ENCODE measurements around the gene DLAT. TPM values are rescaled to one million over a fixed set of nuclear protein-coding genes. Genes with fewer than 3 reads are reported as not detected.

The DLAT gene
- total and polyA plus RNA-seq, 10 donors = 8.1 to 22.9 (median 18.4) TPM

DNA sequence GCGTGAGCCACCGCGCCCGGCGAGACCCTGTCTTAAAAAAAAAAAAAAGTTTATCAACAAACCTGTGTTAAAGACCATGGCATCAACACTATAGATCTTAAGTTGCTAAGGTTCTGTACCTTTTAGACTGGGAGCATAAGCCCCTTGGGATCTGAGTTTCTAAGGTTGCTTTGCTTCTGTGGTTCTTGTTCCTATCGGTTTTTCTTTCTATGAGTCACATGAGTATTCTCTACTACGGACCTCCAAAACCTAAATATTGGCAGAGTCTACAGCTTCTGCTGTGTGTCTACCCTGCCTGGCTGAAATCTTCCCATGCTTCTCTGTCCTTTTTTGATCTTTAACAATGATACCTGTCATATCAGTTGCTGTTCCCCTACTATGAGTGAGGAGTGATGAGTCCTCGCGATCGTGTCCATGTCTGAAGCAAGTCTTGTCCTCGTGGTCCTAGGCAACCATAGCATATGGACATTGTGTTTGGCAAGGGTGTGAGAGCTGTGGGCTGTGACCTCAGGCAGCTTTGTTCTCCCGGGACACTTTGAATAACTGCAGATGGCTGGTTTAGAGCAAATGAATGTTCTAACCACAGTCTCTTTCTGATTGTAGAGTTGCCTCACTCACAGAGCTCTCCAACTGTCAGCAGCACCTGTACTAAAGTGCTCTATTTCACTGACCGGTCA, 9.0 kb upstream of the DLAT start:
- Histone ChIP-seq H3K36me3 (peaks cover 0 to 10% (median 0%) of the 10 kb centered on the region in 6 donors), H3K4me3 (peak overlapping the region in 1 of 8 donors; percentile 33), H3K27me3 (replicated peaks in 1 of 7) (no peaks in the 10 kb centered on the region), H3K9me3 (peaks cover 0 to 4% (median 0%) of the 10 kb centered on the region in 8 donors), H3K4me1 (no peaks in the 10 kb centered on the region), H3K27ac (peak overlapping the region in 3 of 8 donors; percentile 23 to 50 (median 44))
- intact Hi-C loops (cut with DNase I; ENCODE audit: low total_unique reads) = no loop called here
- no peak for DNase-seq
- WGBS, 5 donors = 79 to 85% (median 82%) methylated on average over 13 of the region's 13 CpGs
- no peak for TF ChIP-seq POLR2A (IDR thresholded peaks at IDR 0.05)
- TF ChIP-seq, protein P1, sequence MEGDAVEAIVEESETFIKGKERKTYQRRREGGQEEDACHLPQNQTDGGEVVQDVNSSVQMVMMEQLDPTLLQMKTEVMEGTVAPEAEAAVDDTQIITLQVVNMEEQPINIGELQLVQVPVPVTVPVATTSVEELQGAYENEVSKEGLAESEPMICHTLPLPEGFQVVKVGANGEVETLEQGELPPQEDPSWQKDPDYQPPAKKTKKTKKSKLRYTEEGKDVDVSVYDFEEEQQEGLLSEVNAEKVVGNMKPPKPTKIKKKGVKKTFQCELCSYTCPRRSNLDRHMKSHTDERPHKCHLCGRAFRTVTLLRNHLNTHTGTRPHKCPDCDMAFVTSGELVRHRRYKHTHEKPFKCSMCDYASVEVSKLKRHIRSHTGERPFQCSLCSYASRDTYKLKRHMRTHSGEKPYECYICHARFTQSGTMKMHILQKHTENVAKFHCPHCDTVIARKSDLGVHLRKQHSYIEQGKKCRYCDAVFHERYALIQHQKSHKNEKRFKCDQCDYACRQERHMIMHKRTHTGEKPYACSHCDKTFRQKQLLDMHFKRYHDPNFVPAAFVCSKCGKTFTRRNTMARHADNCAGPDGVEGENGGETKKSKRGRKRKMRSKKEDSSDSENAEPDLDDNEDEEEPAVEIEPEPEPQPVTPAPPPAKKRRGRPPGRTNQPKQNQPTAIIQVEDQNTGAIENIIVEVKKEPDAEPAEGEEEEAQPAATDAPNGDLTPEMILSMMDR (IDR thresholded peaks at IDR 0.05 in 8 of 11, conservative IDR thresholded peaks at IDR 0.05 in 3 of 11) = no peak
- TF ChIP-seq POLR2AphosphoS5 (IDR thresholded peaks at IDR 0.05) = no peak

DNA sequence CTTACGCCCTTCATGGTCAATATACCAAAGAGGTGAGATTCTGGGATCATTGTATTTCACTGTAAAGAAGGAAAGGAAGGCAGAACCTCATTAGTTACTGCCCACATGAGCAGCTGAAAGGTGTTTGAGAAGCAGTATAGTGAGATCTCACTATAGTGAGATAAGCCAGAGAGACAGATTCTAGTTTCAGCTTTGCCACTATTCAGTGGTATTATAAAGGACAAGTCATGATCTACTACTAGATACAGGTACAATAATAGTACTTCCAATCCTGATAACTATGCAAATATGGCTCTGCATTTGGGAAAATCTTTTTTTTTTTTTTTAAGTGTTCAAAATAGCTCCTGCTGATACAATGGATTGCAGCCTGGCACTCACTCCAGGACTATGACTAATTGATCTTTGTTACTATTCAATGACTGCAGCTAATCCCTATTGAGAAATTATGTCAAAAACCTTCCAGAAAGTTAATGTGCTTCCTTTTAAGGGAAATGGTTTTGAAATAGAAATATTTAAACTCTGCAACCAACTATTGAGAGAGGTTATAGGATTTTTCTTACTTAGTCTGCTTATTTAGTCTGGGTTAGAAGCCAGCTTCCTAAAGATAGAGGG, 8.3 kb upstream of the DLAT start:
- TF ChIP-seq POLR2A (IDR thresholded peaks at IDR 0.05) (no peak), POLR2AphosphoS5 (IDR thresholded peaks at IDR 0.05) (no peak)
- TF ChIP-seq, protein P1 (IDR thresholded peaks at IDR 0.05 in 8 of 11, conservative IDR thresholded peaks at IDR 0.05 in 3 of 11) = no peak
- WGBS, 5 donors = 58 to 83% (median 77%) methylated on average over 1 of the region's 1 CpG
- H3K9me3 ChIP-seq = no peaks in the 10 kb centered on the region
- H3K36me3 ChIP-seq = peaks cover 0 to 10% (median 0%) of the 10 kb centered on the region in 6 donors
- intact Hi-C loops (cut with DNase I; ENCODE audit: low total_unique reads) = no loop called here
- no peaks in the 10 kb centered on the region for H3K27me3 ChIP-seq (replicated peaks in 1 of 7)
- peak overlapping the region in 3 of 8 donors; percentile 23 to 50 (median 44) for H3K27ac ChIP-seq
- H3K4me1 ChIP-seq = no peaks in the 10 kb centered on the region
- no peak for DNase-seq
- no peak overlapping the region for H3K4me3 ChIP-seq

DNA sequence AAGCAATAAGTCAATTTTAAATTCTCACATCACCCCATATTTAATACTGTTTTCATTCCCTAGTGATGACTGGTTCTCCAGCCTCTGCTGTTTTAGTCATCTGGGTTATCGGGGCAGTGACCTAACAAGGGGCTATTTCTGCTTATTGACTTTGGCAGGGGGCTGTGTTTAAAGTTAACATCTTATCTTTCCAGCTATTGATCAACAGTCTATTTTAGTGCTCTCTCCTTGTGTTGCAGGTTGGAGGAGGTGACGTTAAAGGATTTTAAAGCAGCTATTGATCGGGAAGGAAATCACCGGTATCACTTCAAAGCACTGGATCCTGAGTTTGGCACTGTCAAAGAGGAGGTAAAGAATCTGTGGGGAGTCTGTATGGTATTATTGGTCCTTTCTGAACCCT, 7.7 kb upstream of the DLAT start:
- intact Hi-C loops (cut with DNase I; ENCODE audit: low total_unique reads) = no loop called here
- no peak for TF ChIP-seq POLR2AphosphoS5 (IDR thresholded peaks at IDR 0.05)
- H3K4me3 ChIP-seq = no peak overlapping the region
- H3K27ac ChIP-seq = no peak overlapping the region
- DNase-seq = no peak
- H3K27me3 ChIP-seq (replicated peaks in 1 of 7) = no peaks in the 10 kb centered on the region
- peaks cover 0 to 10% (median 0%) of the 10 kb centered on the region in 6 donors for H3K36me3 ChIP-seq
- no peaks in the 10 kb centered on the region for H3K4me1 ChIP-seq
- WGBS, 5 donors = 91 to 96% (median 92%) methylated on average over 4 of the region's 4 CpGs
- H3K9me3 ChIP-seq = no peaks in the 10 kb centered on the region

DNA sequence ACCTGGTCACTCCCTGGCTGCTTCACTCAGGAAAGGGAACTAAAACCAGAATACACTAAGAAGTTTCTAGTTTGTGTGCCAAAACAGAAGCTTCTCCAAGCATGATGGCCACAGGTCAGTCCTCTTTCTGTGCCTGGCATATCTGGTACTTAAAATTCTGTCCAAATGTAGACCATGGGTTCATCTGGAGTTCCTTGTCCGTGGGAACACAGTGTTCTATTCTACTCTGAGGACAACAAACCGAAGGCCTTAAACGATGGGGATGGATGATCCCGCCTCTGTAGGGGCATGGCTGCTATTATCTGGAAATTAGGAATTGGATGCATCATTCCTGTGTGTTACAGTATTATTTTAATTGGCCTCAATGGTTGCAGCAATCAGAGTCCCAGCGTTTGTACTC, 6.1 kb upstream of the DLAT start:
- no peak overlapping the region for H3K27ac ChIP-seq
- intact Hi-C loops (cut with DNase I; ENCODE audit: low total_unique reads) = no loop called here

DNA sequence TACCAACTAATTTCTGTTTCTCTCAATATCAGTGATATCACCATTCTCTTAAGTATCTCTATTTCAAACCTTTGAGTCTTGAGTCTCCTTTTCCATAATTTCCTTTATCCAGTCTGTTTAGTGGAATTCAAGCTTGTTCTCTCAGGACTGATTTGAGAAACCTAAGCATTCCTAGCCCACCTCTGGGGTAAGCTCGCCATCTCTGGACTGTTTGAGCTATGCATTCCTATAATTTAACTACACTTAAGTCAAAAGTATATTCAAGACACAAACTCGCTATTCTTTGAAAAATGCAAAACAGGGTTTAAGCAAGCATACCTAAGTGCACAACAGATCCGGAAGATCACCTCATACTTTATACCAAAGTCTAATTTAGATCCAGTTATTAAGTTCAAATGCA, 2.1 kb upstream of the DLAT start:
- TF ChIP-seq, protein P1 (IDR thresholded peaks at IDR 0.05 in 8 of 11, conservative IDR thresholded peaks at IDR 0.05 in 3 of 11) = no peak
- no peak for TF ChIP-seq POLR2AphosphoS5 (IDR thresholded peaks at IDR 0.05)

More for the DNA sequence above, 6.1 kb upstream of the DLAT start:
- H3K36me3 ChIP-seq = peaks cover 0 to 10% (median 0%) of the 10 kb centered on the region in 6 donors
- 90 to 99% (median 93%) methylated on average over 5 of the region's 5 CpGs for WGBS, 5 donors
- no peak for TF ChIP-seq POLR2AphosphoS5 (IDR thresholded peaks at IDR 0.05)
- H3K4me1 ChIP-seq = peaks cover 5 to 14% (median 10%) of the 10 kb centered on the region in 6 donors
- H3K9me3 ChIP-seq = no peaks in the 10 kb centered on the region
- H3K27me3 ChIP-seq (replicated peaks in 1 of 7) = no peaks in the 10 kb centered on the region
- DNase-seq = no peak
- no peak overlapping the region for H3K4me3 ChIP-seq

More for the DNA sequence above, 2.1 kb upstream of the DLAT start:
- H3K9me3 ChIP-seq = no peaks in the 10 kb centered on the region
- DNase-seq = no peak
- H3K27me3 ChIP-seq (replicated peaks in 1 of 7) = no peaks in the 10 kb centered on the region
- H3K36me3 ChIP-seq = peaks cover 0 to 14% (median under 1%) of the 10 kb centered on the region in 6 donors
- intact Hi-C loops (cut with DNase I; ENCODE audit: low total_unique reads) = loop anchor here (5.0 kb wide), 1 partner anchor 64 kb away; the partner anchor contains the start of genes SDHD and TIMM8B
- H3K4me3 ChIP-seq = no peak overlapping the region
- 73 to 83% (median 82%) methylated on average over 3 of the region's 3 CpGs for WGBS, 5 donors
- peaks cover 8 to 30% (median 22%) of the 10 kb centered on the region in 6 donors for H3K4me1 ChIP-seq
- H3K27ac ChIP-seq = peak overlapping the region in 3 of 8 donors; percentile 92 to 94 (median 92)
